ENCODE measurements around the gene HDDC3.

- TF ChIP-seq CTCF (IDR thresholded peaks at IDR 0.05) = no peak
- no peak for TF ChIP-seq POLR2A (IDR thresholded peaks at IDR 0.05)
Measured at GRCh38 chr15:90946538-90946937, 14.2 kb upstream of the HDDC3 start.

All from testis (tissue), 2 donors.